Aorta (tissue), 5 donors: ENCODE results near the gene MVK. TPM values are rescaled to one million over a fixed set of nuclear protein-coding genes. Genes with fewer than 3 reads are reported as not detected.

Experiments used
- ATAC-seq: fragments of 200-7000 bp; cut with Tn5 transposase; one replicate; pipeline ENCODE4 v1.9.1; 2022; ENCODE audit warnings: moderate library complexity; ENCODE audit not compliant: low FRiP score
- DNase-seq, 2 donors: peaks; one replicate each; pipeline ENCODE4 v3.0.0-alpha.2; 2020
- H3K27ac ChIP-seq, 2 donors: one replicate each; pipeline ENCODE4 v1.5.1; 2013; ENCODE audit warnings: low read length in 2 of 2, mild to moderate bottlenecking in 2 of 2, moderate library complexity in 2 of 2, control low read depth in 1 of 2, inconsistent platforms in 1 of 2, low read depth in 1 of 2
- H3K27me3 ChIP-seq, 2 donors: one replicate each; pipeline ENCODE4 v1.6.1; 2013; ENCODE audit warnings: control low read depth in 1 of 2, low read length in 1 of 2, mild to moderate bottlenecking in 1 of 2, moderate library complexity in 1 of 2; ENCODE audit not compliant: insufficient read depth in 2 of 2, control insufficient read depth in 1 of 2
- H3K36me3 ChIP-seq, 2 donors: one replicate each; pipeline ENCODE4 v1.6.1; 2013; ENCODE audit warnings: control low read depth in 1 of 2, low read length in 1 of 2, mild to moderate bottlenecking in 1 of 2; ENCODE audit not compliant: insufficient read depth in 2 of 2, control insufficient read depth in 1 of 2
- H3K4me1 ChIP-seq, 2 donors: one replicate each; pipeline ENCODE4 v1.6.1; 2013; ENCODE audit warnings: low read length in 2 of 2, control low read depth in 1 of 2, mild to moderate bottlenecking in 1 of 2, moderate library complexity in 1 of 2; ENCODE audit not compliant: insufficient read depth in 2 of 2, control insufficient read depth in 1 of 2
- H3K4me3 ChIP-seq, 2 donors: one replicate each; pipeline ENCODE4 v1.5.1; 2013; ENCODE audit warnings: low read length in 2 of 2, control low read depth in 1 of 2, mild to moderate bottlenecking in 1 of 2
- H3K9me3 ChIP-seq: one replicate; pipeline ENCODE4 v1.6.1; 2013; ENCODE audit warnings: mild to moderate bottlenecking, low read length; ENCODE audit not compliant: control insufficient read depth
- WGBS, 2 donors: extraction: QIAGEN DNeasy Blood & Tissue Kit; methylation state at CpG; one replicate each; pipeline ENCODE4 v1.1.7; 2013; 5-methylcytosine and 5-hydroxymethylcytosine counted together
- intact Hi-C, 2 donors: fragments of 100-400 bp; cut with DNase I; formaldehyde crosslinking; loops; one replicate each; pipeline versions ENCODE4 v1.14.2 to v1.15.0; 2022
- polyA plus RNA-seq, 2 donors: library from polyadenylated mRNA; stranded (reverse); fragments of 200-250 nt; gene quantifications; one replicate each; pipeline ENCODE4 v1.2.3, GENCODE V29; 2013
- total RNA-seq, 2 donors: library from RNA; stranded (reverse); fragmentation: NEBNext Ultra II Directional; extraction: Animal tissue kit (Norgen Biotek cat#: 25700); gene quantifications; one replicate each; pipeline ENCODE4 v1.2.1, GENCODE V29; 2021
- donor health status: healthy with polysubstance abuse.
- donor health status: Bipolar disorder and iron deficiency.
- donor health status: DM: no; HTN: no; CAD: no.
- donor health status: DM: no; HTN: no; CAD: no.
- donor health status: DM: yes; HTN: yes; CAD: no.

Gene MVK
- total and polyA plus RNA-seq, 4 donors: 8.5 to 14.3 (median 12.5) TPM

DNA sequence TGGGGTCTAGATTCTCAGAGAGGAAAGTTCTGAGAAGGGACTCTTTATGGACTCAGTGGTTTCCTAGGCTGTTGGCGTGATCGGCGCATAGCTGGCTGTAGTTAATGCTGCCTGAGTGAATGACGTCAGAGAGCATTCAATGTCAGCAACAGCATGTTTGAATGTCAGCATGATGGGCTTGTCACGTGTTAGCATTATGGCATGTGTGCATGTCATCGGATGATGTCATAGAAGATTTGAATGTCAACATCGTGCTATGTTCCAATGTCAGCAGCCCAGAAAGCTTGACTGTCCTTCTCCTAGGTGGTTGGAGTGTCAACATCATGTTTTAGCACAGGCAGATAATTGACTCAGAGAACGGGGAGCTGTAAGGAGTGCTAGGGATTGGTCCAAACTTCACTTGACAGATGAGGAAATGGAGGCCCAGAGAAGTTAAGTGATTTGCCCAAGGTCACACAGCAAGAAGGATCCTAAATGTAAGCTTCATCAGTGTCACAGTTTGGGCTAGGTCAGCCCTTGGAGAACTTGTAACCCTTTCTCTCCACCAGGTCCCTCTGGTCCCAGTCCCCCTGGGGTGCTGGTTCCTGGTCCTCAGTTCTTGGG, 45.5 kb downstream of the MVK start:
- no peak overlapping the region for H3K27ac ChIP-seq

DNA sequence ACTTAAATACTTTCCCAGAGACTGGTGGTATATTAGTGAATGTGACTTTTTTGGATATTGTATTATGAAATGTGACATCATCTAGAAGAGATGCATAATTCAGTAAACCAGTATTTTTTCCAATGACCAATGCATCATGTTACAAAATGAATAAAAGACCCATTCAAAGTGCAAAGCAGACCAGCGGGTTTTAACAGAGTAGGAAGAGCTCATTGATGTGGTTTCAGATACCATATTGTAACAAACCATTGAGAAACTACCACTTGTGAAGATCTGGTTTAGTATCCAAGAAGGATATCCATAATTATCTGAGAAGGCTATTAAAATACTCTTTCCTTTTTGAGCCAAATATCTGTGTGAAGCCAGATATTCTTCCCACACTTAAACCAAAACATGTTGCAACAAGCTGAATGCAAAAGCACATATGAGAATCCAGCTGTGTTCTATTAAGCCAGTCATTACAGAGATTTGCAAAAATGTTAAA, 47.7 kb downstream of the MVK start:
- Histone ChIP-seq H3K27ac (no peak overlapping the region), H3K36me3 (no peaks in the 10 kb centered on the region), H3K9me3 (no peaks in the 10 kb centered on the region), H3K27me3 (no peaks in the 10 kb centered on the region), H3K4me3 (no peak overlapping the region), H3K4me1 (no peaks in the 10 kb centered on the region)
- DNase-seq (no peak), ATAC-seq (no peak)
- intact Hi-C loops: no loop called here
- 51 to 64% methylated on average over 1 of the region's 1 CpG for WGBS, 2 donors

More for the DNA sequence above, 45.5 kb downstream of the MVK start:
- DNase-seq: no peak
- intact Hi-C loops: no loop called here
- Histone ChIP-seq H3K4me1 (no peaks in the 10 kb centered on the region), H3K36me3 (no peaks in the 10 kb centered on the region), H3K9me3 (no peaks in the 10 kb centered on the region), H3K4me3 (no peak overlapping the region), H3K27me3 (no peaks in the 10 kb centered on the region)
- 78 to 82% methylated on average over 8 of the region's 8 CpGs for WGBS, 2 donors
- ATAC-seq: no peak

DNA sequence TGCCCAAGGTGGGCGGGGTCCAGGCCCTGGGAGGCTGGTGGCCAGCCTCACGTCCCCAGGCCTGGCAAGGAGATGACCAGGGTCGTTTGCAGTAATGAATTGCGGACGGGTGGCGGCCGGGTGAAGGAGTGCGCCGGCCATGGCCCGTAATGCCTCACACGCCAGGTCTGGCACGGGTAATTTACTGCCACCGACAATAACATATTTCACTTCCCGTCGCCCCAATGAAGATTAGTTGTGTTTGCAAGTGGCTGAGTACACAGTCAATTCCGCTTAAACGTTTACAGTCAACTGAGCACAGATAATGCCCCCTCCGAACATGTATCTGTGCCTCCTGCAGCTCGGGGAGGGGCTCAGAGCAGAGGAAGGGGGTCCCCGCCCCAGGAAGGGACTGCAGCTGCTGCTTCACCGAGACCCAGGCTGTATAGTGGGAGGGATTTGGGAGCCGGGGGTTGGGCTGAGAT, 48.3 kb downstream of the MVK start:
- Histone ChIP-seq H3K27me3 (no peaks in the 10 kb centered on the region), H3K27ac (no peak overlapping the region), H3K36me3 (no peaks in the 10 kb centered on the region), H3K4me3 (no peak overlapping the region), H3K4me1 (no peaks in the 10 kb centered on the region), H3K9me3 (no peaks in the 10 kb centered on the region)
- ATAC-seq (no peak), DNase-seq (no peak)
- 14 to 20% methylated on average over 22 of the region's 22 CpGs for WGBS, 2 donors
- intact Hi-C loops: no loop called here

DNA sequence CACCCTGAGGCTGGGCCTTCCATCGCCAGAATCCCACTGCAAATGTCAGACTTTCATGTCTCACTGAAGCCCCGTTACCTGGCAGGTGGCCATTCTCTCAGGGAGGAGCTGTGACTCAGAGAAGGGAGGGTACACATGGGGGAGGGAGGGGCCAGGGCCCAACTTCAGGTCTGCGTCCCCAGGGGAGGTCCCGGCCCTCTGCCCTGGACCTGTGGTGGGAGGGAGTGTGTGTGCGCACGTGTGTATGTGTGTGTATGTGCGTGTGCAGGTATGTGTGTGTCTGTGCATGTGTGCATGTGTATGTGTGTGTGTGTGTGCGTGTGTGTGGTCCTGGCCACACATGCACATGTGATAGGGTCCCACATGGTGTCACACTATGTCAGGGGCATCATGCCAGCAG, 50.9 kb downstream of the MVK start:
- H3K36me3 ChIP-seq: no peaks in the 10 kb centered on the region
- no peaks in the 10 kb centered on the region for H3K9me3 ChIP-seq
- no peak for DNase-seq
- no peaks in the 10 kb centered on the region for H3K27me3 ChIP-seq
- intact Hi-C loops: no loop called here
- H3K4me1 ChIP-seq: no peaks in the 10 kb centered on the region
- H3K27ac ChIP-seq: no peak overlapping the region
- WGBS, 2 donors: 75 to 78% methylated on average over 8 of the region's 8 CpGs
- H3K4me3 ChIP-seq: no peak overlapping the region
- ATAC-seq: no peak

DNA sequence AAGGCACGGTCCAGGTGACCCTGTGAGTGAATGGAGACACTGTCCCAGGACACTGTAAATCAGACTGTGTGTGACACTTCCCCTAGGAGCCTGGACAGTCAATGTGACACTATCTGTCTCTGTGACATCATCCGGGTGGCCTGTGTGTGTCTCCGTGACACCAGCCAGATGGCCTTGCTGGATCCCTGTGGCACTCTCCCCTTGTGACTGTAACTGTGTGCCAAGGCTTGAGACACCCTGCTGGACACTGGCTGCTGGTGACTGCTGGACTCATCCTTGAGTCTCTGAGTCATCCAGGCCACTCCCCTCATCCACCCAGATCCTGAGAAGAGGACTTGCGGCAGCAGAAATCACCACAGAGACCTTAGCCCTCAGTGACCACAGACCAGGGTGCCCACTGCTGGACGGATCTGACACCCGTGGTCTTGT, 51.6 kb downstream of the MVK start:
- 71 to 75% methylated on average over 6 of the region's 6 CpGs for WGBS, 2 donors
- intact Hi-C loops: no loop called here
- ATAC-seq: no peak

DNA sequence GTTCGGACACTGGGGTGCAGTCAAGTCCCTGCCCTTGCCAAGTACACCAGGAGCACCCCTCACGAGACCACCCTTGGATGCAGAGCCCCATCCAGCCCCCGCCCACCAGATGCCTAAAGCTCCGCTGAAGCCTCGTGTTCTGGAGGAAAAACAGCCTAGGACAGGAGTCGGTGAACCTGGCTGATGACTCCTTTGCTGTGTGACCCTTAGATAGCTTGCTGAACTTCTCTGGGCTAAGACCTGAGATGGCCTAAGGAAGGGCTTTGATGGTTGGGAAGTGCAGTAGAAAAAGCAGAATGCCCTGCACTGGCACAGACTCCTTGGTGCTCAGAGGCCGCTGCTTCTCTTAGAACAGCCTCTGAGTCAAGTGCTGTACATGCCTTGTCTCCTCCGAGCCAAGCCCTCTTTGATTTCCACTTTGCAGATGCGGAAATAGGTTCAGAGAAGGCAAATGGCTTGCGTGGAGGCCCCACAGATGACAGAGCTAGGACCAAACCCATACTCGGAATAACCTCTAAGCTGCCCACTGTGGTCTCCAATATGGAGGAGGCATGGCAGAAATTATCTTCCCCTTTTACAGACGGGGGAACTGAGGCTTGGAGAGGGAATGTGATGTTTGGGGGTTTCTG, 52.3 kb downstream of the MVK start:
- DNase-seq (no peak), ATAC-seq (no peak)
- Histone ChIP-seq H3K27ac (no peak overlapping the region), H3K4me3 (no peak overlapping the region), H3K4me1 (no peaks in the 10 kb centered on the region), H3K27me3 (no peaks in the 10 kb centered on the region), H3K9me3 (no peaks in the 10 kb centered on the region), H3K36me3 (no peaks in the 10 kb centered on the region)
- intact Hi-C loops: no loop called here
- 66 to 71% methylated on average over 12 of the region's 12 CpGs for WGBS, 2 donors

More for the DNA sequence above, 51.6 kb downstream of the MVK start:
- Histone ChIP-seq H3K36me3 (no peaks in the 10 kb centered on the region), H3K27me3 (no peaks in the 10 kb centered on the region), H3K4me1 (no peaks in the 10 kb centered on the region), H3K4me3 (no peak overlapping the region), H3K9me3 (no peaks in the 10 kb centered on the region), H3K27ac (no peak overlapping the region)
- no peak for DNase-seq

DNA sequence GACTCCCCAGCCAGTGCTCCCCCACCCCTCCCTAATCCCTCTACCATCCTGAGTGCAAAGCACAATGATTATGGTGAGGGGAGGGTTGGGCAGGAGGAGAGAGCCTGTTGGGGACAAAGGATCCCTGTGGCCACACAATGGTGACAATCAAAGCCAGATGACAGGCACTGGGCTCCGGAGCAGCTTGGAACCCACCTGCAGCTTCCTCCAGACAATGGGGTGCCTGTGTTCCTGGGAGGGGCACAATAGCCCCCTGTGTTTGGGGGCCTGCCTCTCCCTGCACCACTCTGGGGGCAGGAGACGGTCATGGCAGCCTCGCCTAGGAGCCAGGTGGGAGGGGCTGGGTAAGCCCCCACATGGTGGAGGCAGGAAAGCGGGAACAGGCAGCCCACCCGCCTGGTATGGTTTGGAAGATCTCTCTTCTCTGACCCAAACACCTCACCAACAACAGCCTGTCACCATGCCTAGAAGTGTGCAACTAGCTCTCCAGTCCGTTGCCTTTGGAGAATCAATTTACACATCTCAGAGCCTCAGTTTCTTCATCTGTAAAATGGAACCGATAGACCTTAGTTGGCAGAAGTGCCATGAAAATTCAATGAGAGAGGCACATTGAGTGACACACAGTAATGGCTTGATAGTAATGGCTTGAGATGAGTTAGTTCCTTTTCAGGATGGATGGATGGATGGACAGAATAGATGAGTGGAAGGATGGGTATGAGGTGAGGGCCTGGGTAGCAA, 53.0 kb downstream of the MVK start:
- ATAC-seq: no peak
- Histone ChIP-seq H3K36me3 (no peaks in the 10 kb centered on the region), H3K4me1 (no peaks in the 10 kb centered on the region), H3K27ac (no peak overlapping the region), H3K4me3 (no peak overlapping the region), H3K9me3 (no peaks in the 10 kb centered on the region), H3K27me3 (no peaks in the 10 kb centered on the region)
- intact Hi-C loops: no loop called here
- DNase-seq: no peak
- WGBS, 2 donors: 62 to 67% methylated on average over 7 of the region's 7 CpGs

DNA sequence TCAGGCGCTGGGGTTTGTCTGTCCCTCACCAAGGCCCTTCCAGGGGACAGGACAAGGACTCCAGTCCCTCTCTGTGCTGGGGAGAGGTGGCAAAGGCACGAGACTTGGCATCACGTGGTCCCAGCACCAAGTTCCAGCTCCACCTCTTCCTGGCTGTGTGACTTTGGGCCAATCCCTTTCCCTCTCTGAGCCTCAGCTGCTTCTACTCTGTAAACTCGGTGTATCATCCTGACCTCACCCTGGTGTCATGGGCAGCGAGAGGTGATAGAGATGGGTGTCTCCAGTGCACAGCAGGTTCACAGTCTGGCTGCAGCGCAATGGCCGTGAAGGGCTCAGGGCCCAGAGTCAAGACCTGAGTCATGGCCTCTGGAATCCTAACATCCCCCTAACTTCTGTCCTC, 54.0 kb downstream of the MVK start:
- Histone ChIP-seq H3K27ac (no peak overlapping the region), H3K9me3 (no peaks in the 10 kb centered on the region), H3K36me3 (no peaks in the 10 kb centered on the region), H3K4me3 (no peak overlapping the region), H3K4me1 (no peaks in the 10 kb centered on the region), H3K27me3 (no peaks in the 10 kb centered on the region)
- intact Hi-C loops: no loop called here
- DNase-seq (no peak), ATAC-seq (no peak)
- 57 to 68% methylated on average over 7 of the region's 7 CpGs for WGBS, 2 donors
